Tibial artery (tissue), 4 donors: ENCODE measurements around the gene SEC62.

ENCODE experiments used
- DNase-seq, 2 donors: peaks; one replicate each; pipeline ENCODE4 v3.0.0-alpha.2; 2019
- H3K27ac ChIP-seq, 2 donors: fragments of 200-600 bp; sonication (generic) in 1 of 2; 1 replicate in 1 of 2; 2 replicates in 1 of 2; pipeline ENCODE4 v1.5.1; 2018 to 2019; ENCODE audit warnings: mild to moderate bottlenecking in 1 of 2
- H3K27me3 ChIP-seq, 2 donors: fragments of 200-600 bp; sonication (generic) in 1 of 2; one replicate each; pipeline versions ENCODE4 v1.5.1 to v1.6.0; 2016 to 2019
- H3K36me3 ChIP-seq, 3 donors: fragments of 200-600 bp; sonication (generic) in 2 of 3; one replicate each; pipeline ENCODE4 v1.5.1; 2016 to 2019; ENCODE audit warnings: mild to moderate bottlenecking in 2 of 3
- H3K4me1 ChIP-seq, 4 donors: fragments of 200-600 bp; sonication (generic) in 2 of 4; 1 replicate in 3 of 4; 2 replicates in 1 of 4; pipeline ENCODE4 v1.5.1; 2016 to 2019
- H3K4me3 ChIP-seq, 2 donors: fragments of 200-600 bp; sonication (generic) in 1 of 2; 1 replicate in 1 of 2; 2 replicates in 1 of 2; pipeline ENCODE4 v1.5.1; 2018 to 2019; ENCODE audit warnings: mild to moderate bottlenecking in 2 of 2
- H3K9me3 ChIP-seq, 3 donors: fragments of 200-600 bp; sonication (generic) in 1 of 3; one replicate each; pipeline ENCODE4 v1.5.1; 2016 to 2019
- intact Hi-C: fragments of 100-400 bp; cut with DNase I; formaldehyde crosslinking; loops from one replicate; pipeline ENCODE4 v1.15.0; 2023; ENCODE audit warnings: low total_unique reads
- TF ChIP-seq, protein P1 (sequence below), 2 experiments: fragments of 200-600 bp in 1 of 2; fragments of 450-650 bp in 1 of 2; IDR thresholded peaks; one replicate each; pipeline ENCODE4 v1.5.1; 2017 to 2019; ENCODE audit warnings: antibody characterized with exemption in 2 of 2, mild to moderate bottlenecking in 1 of 2, moderate library complexity in 1 of 2

SEC62 gene

DNA sequence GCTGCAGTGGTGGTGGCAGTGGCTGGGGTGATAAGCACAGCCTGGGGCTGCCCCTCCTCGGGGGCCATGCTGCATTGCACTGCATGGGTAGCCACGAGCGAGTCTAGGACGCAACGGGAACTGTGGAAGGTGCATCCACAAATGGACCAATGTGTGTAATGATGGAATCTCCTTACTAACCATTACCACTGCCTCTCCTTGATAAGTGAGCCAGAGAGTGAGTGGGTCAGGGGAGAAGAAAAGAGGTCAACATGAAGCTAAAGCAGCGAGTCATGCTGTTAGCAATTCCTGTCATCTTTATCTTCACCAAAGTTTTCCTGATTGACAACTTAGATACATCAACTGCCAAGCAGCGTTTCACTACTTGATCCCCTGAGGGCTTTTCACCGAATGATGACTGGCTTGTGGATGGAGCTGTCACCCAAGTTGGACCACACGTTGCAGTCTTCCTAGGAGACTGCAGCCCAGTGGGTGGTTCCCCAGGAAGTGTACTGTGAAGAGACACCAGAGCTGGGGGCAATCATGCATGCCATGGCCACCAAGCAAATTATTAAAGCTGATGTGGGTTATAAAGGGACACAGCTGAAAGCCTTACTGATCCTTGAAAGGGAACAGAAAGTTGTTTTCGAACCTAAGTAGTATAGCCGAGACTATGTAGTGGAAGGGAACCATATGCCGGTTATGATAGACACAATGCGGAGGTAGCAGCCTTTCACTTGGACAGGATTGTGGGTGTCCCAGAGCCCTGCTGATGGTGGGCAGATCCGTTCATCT is 34.7 kb upstream of the SEC62 start:
- Histone ChIP-seq H3K27me3 (peaks cover 0 to 4% of the 10 kb centered on the region in 2 donors), H3K4me1 (no peaks in the 10 kb centered on the region), H3K4me3 (no peak overlapping the region), H3K9me3 (no peaks in the 10 kb centered on the region), H3K36me3 (no peaks in the 10 kb centered on the region), H3K27ac (no peak overlapping the region)
- TF ChIP-seq, protein P1, sequence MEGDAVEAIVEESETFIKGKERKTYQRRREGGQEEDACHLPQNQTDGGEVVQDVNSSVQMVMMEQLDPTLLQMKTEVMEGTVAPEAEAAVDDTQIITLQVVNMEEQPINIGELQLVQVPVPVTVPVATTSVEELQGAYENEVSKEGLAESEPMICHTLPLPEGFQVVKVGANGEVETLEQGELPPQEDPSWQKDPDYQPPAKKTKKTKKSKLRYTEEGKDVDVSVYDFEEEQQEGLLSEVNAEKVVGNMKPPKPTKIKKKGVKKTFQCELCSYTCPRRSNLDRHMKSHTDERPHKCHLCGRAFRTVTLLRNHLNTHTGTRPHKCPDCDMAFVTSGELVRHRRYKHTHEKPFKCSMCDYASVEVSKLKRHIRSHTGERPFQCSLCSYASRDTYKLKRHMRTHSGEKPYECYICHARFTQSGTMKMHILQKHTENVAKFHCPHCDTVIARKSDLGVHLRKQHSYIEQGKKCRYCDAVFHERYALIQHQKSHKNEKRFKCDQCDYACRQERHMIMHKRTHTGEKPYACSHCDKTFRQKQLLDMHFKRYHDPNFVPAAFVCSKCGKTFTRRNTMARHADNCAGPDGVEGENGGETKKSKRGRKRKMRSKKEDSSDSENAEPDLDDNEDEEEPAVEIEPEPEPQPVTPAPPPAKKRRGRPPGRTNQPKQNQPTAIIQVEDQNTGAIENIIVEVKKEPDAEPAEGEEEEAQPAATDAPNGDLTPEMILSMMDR (IDR thresholded peaks at IDR 0.05), result no peak
- intact Hi-C loops, result no loop called here
- DNase-seq, result no peak

DNA sequence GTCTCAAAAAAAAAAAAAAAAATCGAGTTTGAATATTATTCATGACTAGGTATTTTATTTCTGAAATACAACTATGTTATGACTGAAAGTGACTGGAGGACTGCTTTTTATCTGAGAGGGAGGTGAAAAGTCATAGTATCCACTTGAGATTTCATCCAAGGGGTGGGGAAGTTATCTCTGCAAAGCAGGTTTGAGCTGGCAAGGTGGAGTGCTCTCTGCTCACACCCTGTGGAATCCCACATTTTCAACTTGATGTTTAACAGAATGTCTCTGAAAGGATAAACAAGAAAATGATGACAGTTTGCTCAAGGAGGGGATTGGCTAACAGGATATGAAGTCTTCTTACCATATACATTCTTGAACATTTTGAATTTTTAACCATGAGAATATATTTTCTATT is 27.3 kb upstream of the SEC62 start:
- Histone ChIP-seq H3K27ac (no peak overlapping the region), H3K4me3 (no peak overlapping the region), H3K4me1 (no peaks in the 10 kb centered on the region), H3K9me3 (no peaks in the 10 kb centered on the region), H3K27me3 (peaks cover 0 to 10% of the 10 kb centered on the region in 2 donors), H3K36me3 (no peaks in the 10 kb centered on the region)
- intact Hi-C loops, result no loop called here
- DNase-seq, result no peak
- TF ChIP-seq, protein P1 (IDR thresholded peaks at IDR 0.05), result no peak

DNA sequence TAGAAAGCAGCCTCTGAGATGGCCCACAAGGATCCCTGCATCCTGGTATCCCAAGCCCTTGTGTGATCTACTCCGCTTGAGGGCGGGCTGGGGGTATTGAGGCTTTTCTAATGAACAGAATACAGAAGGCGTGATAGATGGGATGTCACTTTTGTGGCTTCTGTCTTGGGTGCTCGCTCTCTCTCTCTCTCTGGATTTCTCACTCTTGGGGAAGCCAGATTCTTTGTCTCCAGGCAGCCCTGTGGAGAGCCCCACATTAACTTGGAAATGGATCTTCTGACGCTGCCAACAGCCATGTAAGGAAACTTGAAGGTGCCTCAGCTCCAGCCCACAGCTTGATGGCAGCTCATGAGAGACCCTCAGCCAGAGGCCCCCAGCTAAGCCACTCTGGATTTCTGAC is 26.9 kb upstream of the SEC62 start:
- no peaks in the 10 kb centered on the region for H3K4me1 ChIP-seq
- intact Hi-C loops, result no loop called here
- no peaks in the 10 kb centered on the region for H3K36me3 ChIP-seq
- H3K9me3 ChIP-seq, result no peaks in the 10 kb centered on the region
- no peak overlapping the region for H3K27ac ChIP-seq
- DNase-seq, result no peak
- no peak overlapping the region for H3K4me3 ChIP-seq
- peaks cover 0 to 10% of the 10 kb centered on the region in 2 donors for H3K27me3 ChIP-seq
- TF ChIP-seq, protein P1 (IDR thresholded peaks at IDR 0.05), result no peak

DNA sequence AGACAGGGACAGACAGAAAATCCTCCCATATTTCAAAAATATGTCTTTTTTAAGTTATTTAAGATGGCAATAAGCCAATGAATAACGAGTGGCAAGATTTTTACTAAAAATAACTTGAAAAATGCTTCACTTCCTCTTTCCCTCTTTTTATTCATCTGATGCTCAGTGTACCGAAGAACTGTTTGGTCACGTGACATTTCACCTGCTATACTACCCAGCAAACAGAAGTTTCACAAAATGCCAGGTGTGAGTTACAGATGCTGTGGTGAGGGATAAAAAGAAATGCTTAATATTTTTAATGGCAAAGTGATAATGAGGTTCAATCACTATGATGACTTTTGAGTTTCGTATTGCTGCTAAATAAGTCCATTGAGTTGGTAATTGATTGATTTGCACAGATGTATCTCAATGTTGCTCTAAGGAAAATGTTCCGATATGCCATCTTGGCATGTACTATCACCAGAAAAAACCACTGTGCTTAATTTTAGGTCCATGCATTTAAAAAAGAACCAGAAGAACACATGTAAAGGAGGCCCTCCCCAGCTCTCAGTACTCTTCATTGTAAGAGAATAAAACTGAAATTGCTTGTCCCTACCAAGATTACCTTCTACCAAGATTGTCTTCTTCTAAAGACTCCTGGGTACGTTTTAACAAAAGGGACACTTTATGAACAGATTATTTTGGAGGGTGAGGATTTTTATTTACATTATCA is 26.0 kb upstream of the SEC62 start:
- no peak overlapping the region for H3K27ac ChIP-seq
- H3K27me3 ChIP-seq, result peaks cover 0 to 10% of the 10 kb centered on the region in 2 donors
- H3K4me3 ChIP-seq, result no peak overlapping the region
- no peaks in the 10 kb centered on the region for H3K4me1 ChIP-seq
- no peaks in the 10 kb centered on the region for H3K36me3 ChIP-seq
- H3K9me3 ChIP-seq, result no peaks in the 10 kb centered on the region
- intact Hi-C loops, result no loop called here
- DNase-seq, result no peak
- TF ChIP-seq, protein P1 (IDR thresholded peaks at IDR 0.05), result no peak

DNA sequence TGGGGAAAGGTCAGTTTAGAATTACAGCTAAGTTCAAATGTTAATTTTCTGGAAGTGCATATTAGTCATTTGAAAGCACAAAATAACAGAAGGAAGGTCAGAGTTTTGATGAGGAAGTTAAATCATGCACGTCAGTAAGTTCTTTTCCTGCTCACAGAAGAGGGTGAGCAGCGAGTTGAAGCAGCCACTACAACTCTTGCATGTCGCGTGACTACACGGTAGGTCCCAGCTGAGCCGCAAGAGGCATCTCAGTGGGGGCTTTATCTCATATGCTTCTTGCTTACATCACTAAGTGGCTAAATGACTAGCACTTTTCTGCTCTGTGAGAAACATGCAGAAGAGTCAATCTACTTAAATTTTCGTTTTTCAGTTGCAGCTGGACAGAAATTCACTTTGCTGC is 21.3 kb upstream of the SEC62 start:
- DNase-seq, result peak in 1 of 2 donors; percentile 33
- H3K4me3 ChIP-seq, result no peak overlapping the region
- no peaks in the 10 kb centered on the region for H3K9me3 ChIP-seq
- peaks cover 0 to 6% of the 10 kb centered on the region in 2 donors for H3K27me3 ChIP-seq
- H3K36me3 ChIP-seq, result no peaks in the 10 kb centered on the region
- intact Hi-C loops, result no loop called here
- TF ChIP-seq, protein P1 (IDR thresholded peaks at IDR 0.05), result no peak
- no peaks in the 10 kb centered on the region for H3K4me1 ChIP-seq
- no peak overlapping the region for H3K27ac ChIP-seq
